Measurements from ENCODE around the gene COL25A1. TPM values are rescaled to one million over a fixed set of nuclear protein-coding genes. Genes with fewer than 3 reads are reported as not detected.

The COL25A1 gene
- total RNA-seq, 1 donor from 2014 or later = 3.9 TPM

- Mint-ChIP-seq H3K36me3 (ENCODE audit: insufficient read depth) (no peaks in the 10 kb centered on the region), H3K4me1 (ENCODE audit: low read depth) (no peaks in the 10 kb centered on the region), H3K4me3 (ENCODE audit: low read depth) (no peak overlapping the region), H3K27ac (no peak overlapping the region), H3K27me3 (no peaks in the 10 kb centered on the region), H3K9me3 (ENCODE audit: low read depth) (no peaks in the 10 kb centered on the region)
- DNase-seq (ENCODE audit: low spot score, unreplicated experiment) = no peak
- TF ChIP-seq, protein P1, sequence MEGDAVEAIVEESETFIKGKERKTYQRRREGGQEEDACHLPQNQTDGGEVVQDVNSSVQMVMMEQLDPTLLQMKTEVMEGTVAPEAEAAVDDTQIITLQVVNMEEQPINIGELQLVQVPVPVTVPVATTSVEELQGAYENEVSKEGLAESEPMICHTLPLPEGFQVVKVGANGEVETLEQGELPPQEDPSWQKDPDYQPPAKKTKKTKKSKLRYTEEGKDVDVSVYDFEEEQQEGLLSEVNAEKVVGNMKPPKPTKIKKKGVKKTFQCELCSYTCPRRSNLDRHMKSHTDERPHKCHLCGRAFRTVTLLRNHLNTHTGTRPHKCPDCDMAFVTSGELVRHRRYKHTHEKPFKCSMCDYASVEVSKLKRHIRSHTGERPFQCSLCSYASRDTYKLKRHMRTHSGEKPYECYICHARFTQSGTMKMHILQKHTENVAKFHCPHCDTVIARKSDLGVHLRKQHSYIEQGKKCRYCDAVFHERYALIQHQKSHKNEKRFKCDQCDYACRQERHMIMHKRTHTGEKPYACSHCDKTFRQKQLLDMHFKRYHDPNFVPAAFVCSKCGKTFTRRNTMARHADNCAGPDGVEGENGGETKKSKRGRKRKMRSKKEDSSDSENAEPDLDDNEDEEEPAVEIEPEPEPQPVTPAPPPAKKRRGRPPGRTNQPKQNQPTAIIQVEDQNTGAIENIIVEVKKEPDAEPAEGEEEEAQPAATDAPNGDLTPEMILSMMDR (IDR thresholded peaks at IDR 0.05; ENCODE audit: unreplicated experiment) = no peak
Observed at GRCh38 chr4:109205186-109205585, 97.3 kb downstream of the COL25A1 start.

DNA sequence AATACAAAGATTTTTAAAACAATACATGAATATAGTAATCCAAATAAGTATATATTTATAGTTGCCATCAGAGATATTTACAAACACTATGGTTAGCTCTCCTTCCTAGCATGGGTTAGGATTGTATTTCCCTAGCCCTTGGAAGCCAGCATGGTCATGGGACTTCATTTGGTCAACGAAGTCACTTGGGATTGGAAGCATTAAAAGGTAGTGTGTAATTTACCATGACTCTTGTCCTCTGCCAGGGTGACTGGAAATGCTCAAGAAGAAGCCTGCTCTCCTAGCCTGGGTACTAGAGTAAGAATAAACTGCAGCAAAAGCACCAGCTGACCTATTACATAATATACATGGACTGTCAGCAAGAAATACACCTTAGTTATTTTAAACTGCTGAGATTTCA lies 102.9 kb downstream of the COL25A1 start:
- Mint-ChIP-seq H3K4me3 (ENCODE audit: low read depth) (no peak overlapping the region), H3K4me1 (ENCODE audit: low read depth) (peaks cover 3% of the 10 kb centered on the region)

DNA sequence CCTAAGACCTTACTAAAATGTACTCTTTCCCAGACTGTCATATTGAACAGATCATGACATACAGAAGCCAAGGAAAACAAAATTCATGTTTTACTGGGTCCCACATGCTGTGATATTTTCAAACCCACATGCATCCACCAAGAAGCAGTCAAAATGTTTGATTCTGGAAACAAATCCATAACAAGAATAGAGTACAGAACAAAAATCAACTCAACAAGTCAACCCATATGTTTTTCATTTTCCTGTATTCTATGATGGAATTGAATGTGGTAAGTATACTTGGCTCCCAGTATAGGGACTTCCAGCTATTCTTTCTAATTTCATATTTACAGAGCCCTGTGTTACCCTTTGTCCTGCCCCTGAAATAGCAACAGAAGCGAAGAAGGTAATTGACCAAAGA lies 106.8 kb downstream of the COL25A1 start:
- TF ChIP-seq, protein P1 (IDR thresholded peaks at IDR 0.05; ENCODE audit: unreplicated experiment) = no peak
- Mint-ChIP-seq H3K4me3 (ENCODE audit: low read depth) (no peak overlapping the region), H3K27me3 (no peaks in the 10 kb centered on the region), H3K9me3 (ENCODE audit: low read depth) (no peaks in the 10 kb centered on the region), H3K27ac (no peak overlapping the region), H3K4me1 (ENCODE audit: low read depth) (peaks cover 3% of the 10 kb centered on the region), H3K36me3 (ENCODE audit: insufficient read depth) (no peaks in the 10 kb centered on the region)
- no peak for DNase-seq (ENCODE audit: low spot score, unreplicated experiment)

More for the DNA sequence above, 102.9 kb downstream of the COL25A1 start:
- H3K27ac Mint-ChIP-seq = no peak overlapping the region
- TF ChIP-seq, protein P1 (IDR thresholded peaks at IDR 0.05; ENCODE audit: unreplicated experiment) = no peak
- no peak for DNase-seq (ENCODE audit: low spot score, unreplicated experiment)
- no peaks in the 10 kb centered on the region for H3K36me3 Mint-ChIP-seq (ENCODE audit: insufficient read depth)
- no peaks in the 10 kb centered on the region for H3K27me3 Mint-ChIP-seq
- no peaks in the 10 kb centered on the region for H3K9me3 Mint-ChIP-seq (ENCODE audit: low read depth)

- no peak overlapping the region for H3K27ac Mint-ChIP-seq
- no peak for DNase-seq (ENCODE audit: low spot score, unreplicated experiment)
- peaks cover 3% of the 10 kb centered on the region for H3K4me1 Mint-ChIP-seq (ENCODE audit: low read depth)
- no peaks in the 10 kb centered on the region for H3K36me3 Mint-ChIP-seq (ENCODE audit: insufficient read depth)
- H3K27me3 Mint-ChIP-seq = no peaks in the 10 kb centered on the region
- H3K9me3 Mint-ChIP-seq (ENCODE audit: low read depth) = no peaks in the 10 kb centered on the region
- no peak overlapping the region for H3K4me3 Mint-ChIP-seq (ENCODE audit: low read depth)
- TF ChIP-seq, protein P1 (IDR thresholded peaks at IDR 0.05; ENCODE audit: unreplicated experiment) = no peak
Observed at GRCh38 chr4:109191216-109191615, 111.2 kb downstream of the COL25A1 start.

DNA sequence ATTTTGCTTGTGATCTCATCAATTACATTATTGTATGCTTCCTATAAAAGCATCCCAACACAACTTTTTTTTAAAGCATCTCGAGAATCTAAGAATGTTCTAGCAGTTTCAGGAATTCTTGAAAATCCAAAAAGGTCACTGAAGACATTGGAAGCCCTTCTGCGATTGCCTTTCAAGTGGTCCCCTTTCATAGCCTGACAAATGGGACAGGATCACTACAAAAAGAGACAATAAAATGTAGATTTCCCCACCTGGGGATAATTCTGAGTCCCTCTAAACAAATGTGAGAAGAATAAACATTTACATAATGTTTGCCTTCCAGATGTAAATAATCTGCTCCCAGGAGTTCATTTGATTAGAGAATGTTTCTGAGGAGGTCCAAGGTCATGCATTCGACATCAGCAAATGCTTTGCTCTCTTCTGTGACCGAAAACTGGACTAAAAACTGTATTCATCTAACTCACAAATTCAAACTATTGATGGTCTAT lies 116.0 kb downstream of the COL25A1 start:
- no peak for DNase-seq (ENCODE audit: low spot score, unreplicated experiment)
- peaks cover 11% of the 10 kb centered on the region for H3K4me1 Mint-ChIP-seq (ENCODE audit: low read depth)
- peaks cover 3% of the 10 kb centered on the region for H3K9me3 Mint-ChIP-seq (ENCODE audit: low read depth)
- no peak overlapping the region for H3K4me3 Mint-ChIP-seq (ENCODE audit: low read depth)
- no peaks in the 10 kb centered on the region for H3K27me3 Mint-ChIP-seq
- no peaks in the 10 kb centered on the region for H3K36me3 Mint-ChIP-seq (ENCODE audit: insufficient read depth)
- TF ChIP-seq, protein P1 (IDR thresholded peaks at IDR 0.05; ENCODE audit: unreplicated experiment) = no peak
- no peak overlapping the region for H3K27ac Mint-ChIP-seq
